HepG2 (cell line): ENCODE results near the gene ENTPD6. TPM values are rescaled to one million over a fixed set of nuclear protein-coding genes. Genes with fewer than 3 reads are reported as not detected.
A peak's percentile ranks its signal among the peaks of the same experiment; 100 is the strongest.

Experiments
- ATRX ChIP-seq: sonication (generic); formaldehyde crosslinking; IDR thresholded peaks from 2 replicates; pipeline ENCODE4 v1.4.0; 2020; ENCODE audit warnings: missing genetic modification reagents, borderline replicate concordance
- CC2D1A ChIP-seq: sonication (generic); formaldehyde crosslinking; IDR thresholded peaks from 2 replicates; pipeline ENCODE4 v1.8.1; 2023; ENCODE audit warnings: mild to moderate bottlenecking, missing genetic modification reagents
- FOXC1 ChIP-seq: sonication (generic); formaldehyde crosslinking; IDR thresholded peaks from 2 replicates; pipeline ENCODE4 v1.8.0; 2022; ENCODE audit warnings: mild to moderate bottlenecking, missing genetic modification reagents, borderline replicate concordance
- GABPB1 ChIP-seq: IDR thresholded peaks from 2 replicates; pipeline ENCODE4 v1.6.1; 2016; ENCODE audit warnings: mild to moderate bottlenecking, missing genetic modification reagents, moderate library complexity, missing compliant biosample characterization
- GATAD1 ChIP-seq: IDR thresholded peaks from 2 replicates; pipeline ENCODE4 v1.6.1; 2016; ENCODE audit warnings: missing genetic modification reagents, missing compliant biosample characterization
- HHEX ChIP-seq: IDR thresholded peaks from 2 replicates; pipeline ENCODE4 v1.6.1; 2016; ENCODE audit warnings: control low read depth
- IRF2 ChIP-seq: IDR thresholded peaks from 2 replicates; pipeline ENCODE4 v1.6.1; 2018; ENCODE audit warnings: missing genetic modification reagents, missing compliant biosample characterization
- NR3C1 ChIP-seq: sonication (generic); formaldehyde crosslinking; IDR thresholded peaks from 2 replicates; pipeline ENCODE4 v1.4.0; 2020; ENCODE audit warnings: missing genetic modification reagents
- PITX1 ChIP-seq: sonication (generic); formaldehyde crosslinking; IDR thresholded peaks from 2 replicates; pipeline ENCODE4 v1.5.1; 2020; ENCODE audit warnings: mild to moderate bottlenecking, missing genetic modification reagents
- POLR2AphosphoS5 ChIP-seq: IDR thresholded peaks from 2 replicates; pipeline ENCODE4 v1.6.1; 2012; ENCODE audit warnings: low read depth, low read length
- RBM22 ChIP-seq: fragments of 200-400 bp; formaldehyde crosslinking; optimal IDR thresholded peaks from 2 replicates; pipeline ENCODE3; 2017; ENCODE audit warnings: mild to moderate bottlenecking, low read length, moderate library complexity
- XBP1 ChIP-seq: sonication (generic); formaldehyde crosslinking; IDR thresholded peaks from 2 replicates; pipeline ENCODE4 v1.5.0; 2020; ENCODE audit warnings: missing genetic modification reagents
- ZFP37 ChIP-seq: sonication (generic); formaldehyde crosslinking; IDR thresholded peaks from 2 replicates; pipeline ENCODE4 v1.4.0; 2020; ENCODE audit warnings: missing genetic modification reagents, borderline replicate concordance
- ZFX ChIP-seq: sonication (generic); formaldehyde crosslinking; IDR thresholded peaks from 2 replicates; pipeline ENCODE4 v1.4.0; 2020; ENCODE audit warnings: mild to moderate bottlenecking, low read depth, missing genetic modification reagents, moderate library complexity
- ZFY ChIP-seq: sonication (generic); formaldehyde crosslinking; IDR thresholded peaks from 2 replicates; pipeline ENCODE4 v1.4.0; 2020; ENCODE audit warnings: missing genetic modification reagents
- ZNF124 ChIP-seq: sonication (generic); formaldehyde crosslinking; IDR thresholded peaks from 2 replicates; pipeline ENCODE4 v1.4.0; 2020; ENCODE audit warnings: missing genetic modification reagents
- ZNF563 ChIP-seq: sonication (generic); formaldehyde crosslinking; IDR thresholded peaks from 2 replicates; pipeline ENCODE4 v1.8.0; 2022; ENCODE audit warnings: mild to moderate bottlenecking, moderate library complexity, missing genetic modification reagents
- ZNF670 ChIP-seq: sonication (generic); formaldehyde crosslinking; IDR thresholded peaks from 2 replicates; pipeline ENCODE4 v1.8.0; 2022; ENCODE audit warnings: mild to moderate bottlenecking, missing genetic modification reagents, borderline replicate concordance
- ZNF777 ChIP-seq: sonication (generic); formaldehyde crosslinking; IDR thresholded peaks from 2 replicates; pipeline ENCODE4 v1.4.0; 2020; ENCODE audit warnings: missing genetic modification reagents
- polyA plus RNA-seq, 8 experiments: library from polyadenylated mRNA; depleted of rRNA in 3 of 8; stranded (reverse) in 7 of 8; unstranded in 1 of 8; fragments of >200 nt; fragmentation: Illumina TruSeq in 4 of 8; extraction: Trizol in 4 of 8; gene quantifications; 2 replicates each; pipeline versions ENCODE4 v1.2.1 to v1.2.3, GENCODE V29; 2011 to 2016; ENCODE audit warnings: low read depth in 4 of 8, missing spikeins in 1 of 8, mixed read lengths in 1 of 8; ENCODE audit not compliant: insufficient read depth in 1 of 8
- total RNA-seq, 5 experiments: library from RNA; depleted of rRNA; stranded (reverse); fragments of >200 nt; fragmentation: Illumina TruSeq; extraction: Trizol; gene quantifications; 2 replicates each; pipeline ENCODE4 v1.2.3, GENCODE V29; 2016; ENCODE audit warnings: low read depth in 1 of 5
- TF ChIP-seq, protein P1 (sequence below): IDR thresholded peaks from 2 replicates; pipeline ENCODE4 v1.6.1; 2016; ENCODE audit warnings: low read depth, missing genetic modification reagents, missing compliant biosample characterization
- TF ChIP-seq, protein P2 (sequence below): sonication (generic); formaldehyde crosslinking; IDR thresholded peaks from 2 replicates; pipeline ENCODE4 v1.4.0; 2020; ENCODE audit warnings: missing genetic modification reagents
- TF ChIP-seq, protein P3 (sequence below): sonication (generic); formaldehyde crosslinking; IDR thresholded peaks from 2 replicates; pipeline ENCODE4 v1.8.1; 2023; ENCODE audit warnings: mild to moderate bottlenecking, moderate library complexity, missing genetic modification reagents
- TF ChIP-seq, protein P4 (sequence below): sonication (generic); formaldehyde crosslinking; IDR thresholded peaks from 2 replicates; pipeline ENCODE4 v1.5.1; 2020; ENCODE audit warnings: mild to moderate bottlenecking, missing genetic modification reagents, moderate library complexity

The ENTPD6 gene
- total and polyA plus RNA-seq, 2 of the 13 experiments (the other 11 are each of a cell fraction or from before 2014, with no cell fraction given), result 164 to 172 TPM

DNA sequence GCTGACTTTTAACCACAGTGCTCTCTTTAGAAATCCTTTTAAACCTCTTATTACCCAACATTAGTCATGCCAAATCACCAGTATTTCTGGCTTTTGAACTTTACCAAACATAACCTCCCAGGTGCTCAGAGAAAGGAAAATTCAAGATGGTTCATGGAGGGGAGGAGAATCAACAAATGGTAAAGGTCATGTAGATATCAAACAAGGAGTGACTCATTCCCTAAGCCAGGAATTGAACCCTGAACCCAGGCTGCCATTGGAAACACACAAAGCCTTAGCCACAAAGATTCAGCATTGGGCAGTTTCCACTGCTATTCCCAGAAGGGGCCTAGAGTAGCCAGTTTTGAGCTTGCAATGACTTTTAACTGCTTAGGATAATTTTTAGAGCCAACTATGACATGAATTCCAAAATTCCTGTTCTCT is 21.6 kb upstream of the ENTPD6 start (continued):
- TF ChIP-seq, protein P1, sequence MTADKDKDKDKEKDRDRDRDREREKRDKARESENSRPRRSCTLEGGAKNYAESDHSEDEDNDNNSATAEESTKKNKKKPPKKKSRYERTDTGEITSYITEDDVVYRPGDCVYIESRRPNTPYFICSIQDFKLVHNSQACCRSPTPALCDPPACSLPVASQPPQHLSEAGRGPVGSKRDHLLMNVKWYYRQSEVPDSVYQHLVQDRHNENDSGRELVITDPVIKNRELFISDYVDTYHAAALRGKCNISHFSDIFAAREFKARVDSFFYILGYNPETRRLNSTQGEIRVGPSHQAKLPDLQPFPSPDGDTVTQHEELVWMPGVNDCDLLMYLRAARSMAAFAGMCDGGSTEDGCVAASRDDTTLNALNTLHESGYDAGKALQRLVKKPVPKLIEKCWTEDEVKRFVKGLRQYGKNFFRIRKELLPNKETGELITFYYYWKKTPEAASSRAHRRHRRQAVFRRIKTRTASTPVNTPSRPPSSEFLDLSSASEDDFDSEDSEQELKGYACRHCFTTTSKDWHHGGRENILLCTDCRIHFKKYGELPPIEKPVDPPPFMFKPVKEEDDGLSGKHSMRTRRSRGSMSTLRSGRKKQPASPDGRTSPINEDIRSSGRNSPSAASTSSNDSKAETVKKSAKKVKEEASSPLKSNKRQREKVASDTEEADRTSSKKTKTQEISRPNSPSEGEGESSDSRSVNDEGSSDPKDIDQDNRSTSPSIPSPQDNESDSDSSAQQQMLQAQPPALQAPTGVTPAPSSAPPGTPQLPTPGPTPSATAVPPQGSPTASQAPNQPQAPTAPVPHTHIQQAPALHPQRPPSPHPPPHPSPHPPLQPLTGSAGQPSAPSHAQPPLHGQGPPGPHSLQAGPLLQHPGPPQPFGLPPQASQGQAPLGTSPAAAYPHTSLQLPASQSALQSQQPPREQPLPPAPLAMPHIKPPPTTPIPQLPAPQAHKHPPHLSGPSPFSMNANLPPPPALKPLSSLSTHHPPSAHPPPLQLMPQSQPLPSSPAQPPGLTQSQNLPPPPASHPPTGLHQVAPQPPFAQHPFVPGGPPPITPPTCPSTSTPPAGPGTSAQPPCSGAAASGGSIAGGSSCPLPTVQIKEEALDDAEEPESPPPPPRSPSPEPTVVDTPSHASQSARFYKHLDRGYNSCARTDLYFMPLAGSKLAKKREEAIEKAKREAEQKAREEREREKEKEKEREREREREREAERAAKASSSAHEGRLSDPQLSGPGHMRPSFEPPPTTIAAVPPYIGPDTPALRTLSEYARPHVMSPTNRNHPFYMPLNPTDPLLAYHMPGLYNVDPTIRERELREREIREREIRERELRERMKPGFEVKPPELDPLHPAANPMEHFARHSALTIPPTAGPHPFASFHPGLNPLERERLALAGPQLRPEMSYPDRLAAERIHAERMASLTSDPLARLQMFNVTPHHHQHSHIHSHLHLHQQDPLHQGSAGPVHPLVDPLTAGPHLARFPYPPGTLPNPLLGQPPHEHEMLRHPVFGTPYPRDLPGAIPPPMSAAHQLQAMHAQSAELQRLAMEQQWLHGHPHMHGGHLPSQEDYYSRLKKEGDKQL (CRISPR knock-in tag), result 0 out of 2 replicates have a peak, but pooled peaks have one; percentile 4
- TF ChIP-seq FOXC1 (peak; percentile 29; the same call in 1 of the 2 replicates), ZFX (CRISPR knock-in tag) (peak; percentile 53), GABPB1 (CRISPR knock-in tag) (0 out of 2 replicates have a peak, but pooled peaks have one; percentile 37), ZNF563 (no peak; the same call in 1 of the 2 replicates), ZNF777 (CRISPR knock-in tag) (no peak), NR3C1 (CRISPR knock-in tag) (no peak), HHEX (CRISPR knock-in tag) (0 out of 2 replicates have a peak, but pooled peaks have one; percentile 22), RBM22 (no peak), PITX1 (peak; percentile 77; the same call in 1 of the 2 replicates), GATAD1 (peak; percentile 41), POLR2AphosphoS5 (no peak), CC2D1A (no peak), ATRX (no peak), ZNF124 (CRISPR knock-in tag) (peak; percentile 51; the same call in 1 of the 2 replicates), ZFP37 (no peak), IRF2 (CRISPR knock-in tag) (peak; percentile 44; the same call in 1 of the 2 replicates), ZNF670 (CRISPR knock-in tag) (peak; percentile 77), XBP1 (CRISPR knock-in tag) (0 out of 2 replicates have a peak, but pooled peaks have one; percentile 18), ZFY (CRISPR knock-in tag) (peak; percentile 32; the same call in 1 of the 2 replicates)
- TF ChIP-seq, protein P2, sequence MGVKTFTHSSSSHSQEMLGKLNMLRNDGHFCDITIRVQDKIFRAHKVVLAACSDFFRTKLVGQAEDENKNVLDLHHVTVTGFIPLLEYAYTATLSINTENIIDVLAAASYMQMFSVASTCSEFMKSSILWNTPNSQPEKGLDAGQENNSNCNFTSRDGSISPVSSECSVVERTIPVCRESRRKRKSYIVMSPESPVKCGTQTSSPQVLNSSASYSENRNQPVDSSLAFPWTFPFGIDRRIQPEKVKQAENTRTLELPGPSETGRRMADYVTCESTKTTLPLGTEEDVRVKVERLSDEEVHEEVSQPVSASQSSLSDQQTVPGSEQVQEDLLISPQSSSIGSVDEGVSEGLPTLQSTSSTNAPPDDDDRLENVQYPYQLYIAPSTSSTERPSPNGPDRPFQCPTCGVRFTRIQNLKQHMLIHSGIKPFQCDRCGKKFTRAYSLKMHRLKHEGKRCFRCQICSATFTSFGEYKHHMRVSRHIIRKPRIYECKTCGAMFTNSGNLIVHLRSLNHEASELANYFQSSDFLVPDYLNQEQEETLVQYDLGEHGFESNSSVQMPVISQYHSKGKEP, result no peak
- TF ChIP-seq, protein P3, sequence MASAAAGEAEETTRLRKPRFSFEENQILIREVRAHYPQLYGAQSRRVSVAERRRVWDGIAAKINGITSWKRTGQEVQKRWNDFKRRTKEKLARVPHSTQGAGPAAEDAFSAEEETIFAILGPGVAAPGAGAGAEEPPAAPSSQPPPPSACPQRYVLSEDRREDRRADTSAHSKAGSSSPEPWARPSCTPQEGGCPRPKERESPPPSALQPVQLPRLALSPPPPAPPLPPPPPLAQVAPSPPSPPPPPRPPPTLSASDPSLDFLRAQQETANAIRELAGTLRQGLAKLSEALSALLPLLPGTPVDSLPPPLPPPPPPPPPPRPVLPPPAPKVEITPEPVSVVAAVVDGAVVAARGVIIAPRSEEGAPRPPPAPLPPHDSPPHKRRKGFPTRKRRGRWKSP (CRISPR knock-in tag), result no peak
- TF ChIP-seq, protein P4, sequence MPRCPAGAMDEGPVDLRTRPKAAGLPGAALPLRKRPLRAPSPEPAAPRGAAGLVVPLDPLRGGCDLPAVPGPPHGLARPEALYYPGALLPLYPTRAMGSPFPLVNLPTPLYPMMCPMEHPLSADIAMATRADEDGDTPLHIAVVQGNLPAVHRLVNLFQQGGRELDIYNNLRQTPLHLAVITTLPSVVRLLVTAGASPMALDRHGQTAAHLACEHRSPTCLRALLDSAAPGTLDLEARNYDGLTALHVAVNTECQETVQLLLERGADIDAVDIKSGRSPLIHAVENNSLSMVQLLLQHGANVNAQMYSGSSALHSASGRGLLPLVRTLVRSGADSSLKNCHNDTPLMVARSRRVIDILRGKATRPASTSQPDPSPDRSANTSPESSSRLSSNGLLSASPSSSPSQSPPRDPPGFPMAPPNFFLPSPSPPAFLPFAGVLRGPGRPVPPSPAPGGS (CRISPR knock-in tag), result no peak
